Esophagus squamous epithelium (tissue), 5 donors: Measurements from ENCODE around the gene SIRT5. TPM values are rescaled to one million over a fixed set of nuclear protein-coding genes. Genes with fewer than 3 reads are reported as not detected.

Experiments used
- DNase-seq: peaks from one replicate; lab custom pipeline; 2025; lab: John Stamatoyannopoulos, UW
- H3K27ac ChIP-seq, 4 donors: fragments of 200-600 bp; sonication (generic); one replicate each; pipeline ENCODE4 v1.5.1; 2016 to 2019; ENCODE audit warnings: mild to moderate bottlenecking in 1 of 4
- H3K27me3 ChIP-seq, 4 donors: fragments of 200-600 bp; sonication (generic); 1 replicate in 3 of 4; 2 replicates in 1 of 4; pipeline versions ENCODE4 v1.5.1 to v1.6.0; 2017 to 2021; ENCODE audit warnings: antibody characterized with exemption in 1 of 4
- H3K36me3 ChIP-seq, 3 donors: fragments of 200-600 bp; sonication (generic); one replicate each; pipeline ENCODE4 v1.5.1; 2016 to 2019
- H3K4me1 ChIP-seq, 3 donors: fragments of 200-600 bp; sonication (generic); one replicate each; pipeline ENCODE4 v1.5.1; 2017 to 2019
- H3K4me3 ChIP-seq, 4 donors: fragments of 200-600 bp; sonication (generic); 1 replicate in 3 of 4; 2 replicates in 1 of 4; pipeline ENCODE4 v1.5.1; 2016 to 2019; ENCODE audit warnings: mild to moderate bottlenecking in 2 of 4, moderate library complexity in 1 of 4
- H3K9me3 ChIP-seq, 3 donors: fragments of 200-600 bp; sonication (generic); one replicate each; pipeline ENCODE4 v1.5.1; 2016 to 2019
- POLR2A ChIP-seq, 4 donors: fragments of 450-650 bp; IDR thresholded peaks; one replicate each; pipeline ENCODE4 v1.6.1; 2017; ENCODE audit warnings: antibody characterized with exemption in 4 of 4, mild to moderate bottlenecking in 4 of 4, moderate library complexity in 3 of 4
- WGBS, 2 donors: methylation state at CpG; one replicate each; pipeline ENCODE4 v1.1.5; 2018; 5-methylcytosine and 5-hydroxymethylcytosine counted together
- intact Hi-C: fragments of 100-400 bp; cut with DNase I; formaldehyde crosslinking; loops from one replicate; pipeline ENCODE4 v1.15.0; 2022
- total RNA-seq, 4 donors: library from RNA; depleted of rRNA; stranded (reverse); fragments of >200 nt; gene quantifications; one replicate each; pipeline ENCODE4 v1.1.0, GENCODE V29; 2016
- TF ChIP-seq, protein P1 (sequence below), 6 experiments: fragments of 450-650 bp in 4 of 6; fragments of 200-600 bp in 2 of 6; sonication (generic) in 2 of 6; IDR thresholded peaks; one replicate each; pipeline ENCODE4 v1.5.1; 2016 to 2019; ENCODE audit warnings: antibody characterized with exemption in 6 of 6, mild to moderate bottlenecking in 4 of 6, moderate library complexity in 4 of 6
- donor health status: DM: yes; HTN: yes; CAD: no.

Gene SIRT5
- total RNA-seq, 4 donors from 2014 or later: 4.1 to 10.7 (median 5.6) TPM

DNA sequence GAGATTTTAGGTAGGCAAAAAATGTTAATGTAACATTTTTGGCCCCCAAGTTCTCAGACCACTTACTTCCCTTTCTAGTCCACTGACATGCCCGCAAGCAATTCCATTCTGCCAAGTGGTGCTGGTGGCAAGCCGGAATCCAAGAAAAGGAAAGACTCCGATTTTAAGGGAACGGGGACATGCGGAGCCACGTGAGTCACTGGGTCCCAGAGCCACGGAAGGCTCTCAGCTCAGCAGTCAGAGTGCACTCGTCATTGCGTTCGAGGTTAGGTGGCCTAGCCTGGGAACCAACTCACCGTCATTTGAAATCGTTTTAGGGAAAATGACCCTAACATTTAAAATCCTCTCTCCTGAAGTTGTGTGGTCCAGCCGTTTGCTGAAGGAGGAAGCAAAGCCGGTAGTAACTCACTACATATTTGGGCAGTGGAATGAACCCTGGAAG, 711 bp upstream of the SIRT5 start:
- H3K36me3 ChIP-seq: no peaks in the 10 kb centered on the region
- H3K4me1 ChIP-seq: peaks cover 0 to 23% (median 11%) of the 10 kb centered on the region in 3 donors
- H3K27me3 ChIP-seq: no peaks in the 10 kb centered on the region
- peak overlapping the region; percentile 93 to 100 (median 98) for H3K27ac ChIP-seq
- no peak for TF ChIP-seq POLR2A (IDR thresholded peaks at IDR 0.05)
- TF ChIP-seq, protein P1, sequence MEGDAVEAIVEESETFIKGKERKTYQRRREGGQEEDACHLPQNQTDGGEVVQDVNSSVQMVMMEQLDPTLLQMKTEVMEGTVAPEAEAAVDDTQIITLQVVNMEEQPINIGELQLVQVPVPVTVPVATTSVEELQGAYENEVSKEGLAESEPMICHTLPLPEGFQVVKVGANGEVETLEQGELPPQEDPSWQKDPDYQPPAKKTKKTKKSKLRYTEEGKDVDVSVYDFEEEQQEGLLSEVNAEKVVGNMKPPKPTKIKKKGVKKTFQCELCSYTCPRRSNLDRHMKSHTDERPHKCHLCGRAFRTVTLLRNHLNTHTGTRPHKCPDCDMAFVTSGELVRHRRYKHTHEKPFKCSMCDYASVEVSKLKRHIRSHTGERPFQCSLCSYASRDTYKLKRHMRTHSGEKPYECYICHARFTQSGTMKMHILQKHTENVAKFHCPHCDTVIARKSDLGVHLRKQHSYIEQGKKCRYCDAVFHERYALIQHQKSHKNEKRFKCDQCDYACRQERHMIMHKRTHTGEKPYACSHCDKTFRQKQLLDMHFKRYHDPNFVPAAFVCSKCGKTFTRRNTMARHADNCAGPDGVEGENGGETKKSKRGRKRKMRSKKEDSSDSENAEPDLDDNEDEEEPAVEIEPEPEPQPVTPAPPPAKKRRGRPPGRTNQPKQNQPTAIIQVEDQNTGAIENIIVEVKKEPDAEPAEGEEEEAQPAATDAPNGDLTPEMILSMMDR (IDR thresholded peaks at IDR 0.05): no peak
- whole genome bisulfite sequencing, 2 donors: 7 to 10% methylated on average over 7 to 14 of the region's 14 CpGs
- intact Hi-C loops: loop anchor here (10.0 kb wide), 1 partner anchor 109 kb away; no protein-coding TSS in a partner anchor
- DNase-seq: no peak
- H3K9me3 ChIP-seq: no peaks in the 10 kb centered on the region
- H3K4me3 ChIP-seq: peak overlapping the region; percentile 69 to 99 (median 83)

DNA sequence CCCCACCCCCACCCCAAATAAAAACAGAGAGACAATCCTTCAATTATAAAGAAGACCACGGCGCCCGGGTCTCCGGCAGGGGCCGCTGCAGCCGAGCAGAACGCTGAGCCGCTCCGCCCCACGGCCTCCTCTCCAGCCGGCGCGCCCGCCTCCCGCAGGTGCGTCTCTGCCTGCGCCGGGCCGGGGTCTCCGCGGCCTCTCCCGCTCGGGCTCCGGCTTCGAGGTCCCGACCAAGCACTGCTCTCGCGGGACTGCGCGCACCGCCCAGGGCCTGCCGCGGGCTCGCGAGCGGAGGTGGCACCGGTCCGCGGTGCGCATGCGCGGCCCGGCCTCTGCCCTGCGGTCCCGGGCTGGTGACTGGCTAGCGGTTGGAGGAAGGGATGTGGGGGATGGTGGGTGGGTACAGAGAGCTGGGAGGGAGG, 241 bp upstream of the SIRT5 start:
- intact Hi-C loops: loop anchor here (10.0 kb wide), 1 partner anchor 109 kb away; no protein-coding TSS in a partner anchor
- TF ChIP-seq, protein P1 (IDR thresholded peaks at IDR 0.05): peak; percentile 34 to 76 (median 53)
- TF ChIP-seq POLR2A (IDR thresholded peaks at IDR 0.05): peak in 1 of 4 donors; percentile 71
- H3K27me3 ChIP-seq: no peaks in the 10 kb centered on the region

DNA sequence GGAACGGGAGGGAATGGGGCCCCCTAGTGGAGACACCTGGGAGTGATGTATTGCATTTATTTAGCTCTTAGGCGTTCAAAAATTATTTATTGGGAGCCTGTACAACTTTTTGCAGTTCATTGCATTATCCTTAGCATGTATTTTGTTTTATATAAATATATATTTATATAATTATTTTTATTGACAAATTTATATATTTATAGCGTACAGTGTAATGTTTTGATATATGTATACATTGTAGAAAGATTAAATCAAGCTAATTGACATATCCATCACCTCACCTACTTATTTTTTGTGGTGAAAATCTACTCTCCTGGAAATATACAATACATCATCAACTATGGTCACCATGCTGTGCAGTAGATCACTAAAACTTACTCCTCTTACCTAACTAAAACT, 975 bp downstream of the SIRT5 start:
- peaks cover 0 to 11% (median 0%) of the 10 kb centered on the region in 3 donors for H3K36me3 ChIP-seq
- H3K27me3 ChIP-seq: no peaks in the 10 kb centered on the region
- no peaks in the 10 kb centered on the region for H3K9me3 ChIP-seq
- TF ChIP-seq, protein P1 (IDR thresholded peaks at IDR 0.05): peak; percentile 69 to 83 (median 81)
- no peak for TF ChIP-seq POLR2A (IDR thresholded peaks at IDR 0.05)
- peak overlapping the region; percentile 93 to 100 (median 98) for H3K27ac ChIP-seq
- intact Hi-C loops: loop anchor here (10.0 kb wide), 1 partner anchor 111 kb away; no protein-coding TSS in a partner anchor
- H3K4me3 ChIP-seq: peak overlapping the region; percentile 69 to 99 (median 83)
- no peak for DNase-seq
- 22 to 32% methylated on average over 3 of the region's 3 CpGs for WGBS, 2 donors
- peaks cover 0 to 23% (median 11%) of the 10 kb centered on the region in 3 donors for H3K4me1 ChIP-seq

More for the DNA sequence above, 241 bp upstream of the SIRT5 start:
- Histone ChIP-seq H3K27ac (peak overlapping the region; percentile 93 to 100 (median 98)), H3K36me3 (no peaks in the 10 kb centered on the region), H3K4me1 (peaks cover 0 to 23% (median 11%) of the 10 kb centered on the region in 3 donors), H3K4me3 (peak overlapping the region; percentile 69 to 99 (median 83)), H3K9me3 (no peaks in the 10 kb centered on the region)
- no CpG with 5 or more reads among the region's 46 CpGs for whole genome bisulfite sequencing, 2 donors
- DNase-seq: peak; percentile 71

DNA sequence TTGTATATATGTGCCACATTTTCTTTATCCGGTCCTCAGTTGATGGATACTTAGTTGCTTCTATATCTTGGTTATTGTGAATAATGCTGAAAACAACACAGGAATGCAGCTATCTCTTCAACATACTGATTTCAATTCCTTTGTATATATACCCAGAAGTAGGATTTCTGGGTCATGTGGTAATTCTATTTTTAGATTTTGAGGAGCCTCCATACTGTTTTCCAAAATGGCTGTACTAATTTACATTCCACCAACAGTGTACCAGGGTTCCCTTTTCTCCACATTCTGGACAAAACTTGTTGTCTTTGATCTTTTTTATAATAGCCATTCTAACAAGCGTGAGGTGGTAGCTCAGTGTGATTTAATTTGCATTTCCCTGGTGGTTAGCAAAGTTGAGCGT, 1.6 kb downstream of the SIRT5 start:
- Histone ChIP-seq H3K4me3 (no peak overlapping the region), H3K36me3 (peaks cover 0 to 15% (median 0%) of the 10 kb centered on the region in 3 donors), H3K27ac (peak overlapping the region in 1 of 4 donors; percentile 100), H3K27me3 (no peaks in the 10 kb centered on the region), H3K4me1 (peaks cover 0 to 23% (median 11%) of the 10 kb centered on the region in 3 donors), H3K9me3 (no peaks in the 10 kb centered on the region)
- 90 to 92% methylated on average over 3 of the region's 3 CpGs for WGBS, 2 donors
- intact Hi-C loops: loop anchor here (10.0 kb wide), 1 partner anchor 111 kb away; no protein-coding TSS in a partner anchor
- TF ChIP-seq, protein P1 (IDR thresholded peaks at IDR 0.05): no peak
- TF ChIP-seq POLR2A (IDR thresholded peaks at IDR 0.05): no peak
- DNase-seq: no peak

DNA sequence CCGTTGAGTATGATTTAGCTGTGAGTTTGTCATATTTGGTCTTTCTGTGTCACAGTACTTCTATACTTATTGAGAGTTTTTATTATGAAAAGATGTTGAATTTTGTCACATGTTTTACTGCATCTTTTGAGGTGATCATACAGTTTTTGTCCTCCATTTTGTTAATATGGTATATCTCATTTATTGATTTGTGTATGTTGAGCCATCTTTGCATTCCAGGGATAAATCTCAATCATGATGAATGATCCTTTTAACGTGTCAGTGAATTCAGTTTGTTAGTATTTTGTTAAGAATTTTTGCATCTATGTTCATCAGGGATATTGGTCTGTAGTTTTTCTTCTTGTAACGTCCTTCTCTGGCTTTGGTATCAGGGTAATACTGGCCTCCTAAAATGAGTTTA, 3.5 kb downstream of the SIRT5 start:
- no peaks in the 10 kb centered on the region for H3K27me3 ChIP-seq
- H3K9me3 ChIP-seq: no peaks in the 10 kb centered on the region
- no peak overlapping the region for H3K27ac ChIP-seq
- H3K4me1 ChIP-seq: peaks cover 0 to 21% (median 11%) of the 10 kb centered on the region in 3 donors
- WGBS, 2 donors: 80 to 96% methylated on average over 3 of the region's 3 CpGs
- intact Hi-C loops: loop anchor here (10.0 kb wide), 1 partner anchor 113 kb away; no protein-coding TSS in a partner anchor
- TF ChIP-seq, protein P1 (IDR thresholded peaks at IDR 0.05): no peak
- TF ChIP-seq POLR2A (IDR thresholded peaks at IDR 0.05): no peak
- H3K36me3 ChIP-seq: peaks cover 0 to 26% (median 0%) of the 10 kb centered on the region in 3 donors
- no peak overlapping the region for H3K4me3 ChIP-seq
- DNase-seq: no peak
